ENCODE measurements around the gene GIGYF2. TPM values are rescaled to one million over a fixed set of nuclear protein-coding genes. Genes with fewer than 3 reads are reported as not detected.

GIGYF2 gene
- total RNA-seq, 1 experiment from 2014 or later, result 68.3 TPM

DNA sequence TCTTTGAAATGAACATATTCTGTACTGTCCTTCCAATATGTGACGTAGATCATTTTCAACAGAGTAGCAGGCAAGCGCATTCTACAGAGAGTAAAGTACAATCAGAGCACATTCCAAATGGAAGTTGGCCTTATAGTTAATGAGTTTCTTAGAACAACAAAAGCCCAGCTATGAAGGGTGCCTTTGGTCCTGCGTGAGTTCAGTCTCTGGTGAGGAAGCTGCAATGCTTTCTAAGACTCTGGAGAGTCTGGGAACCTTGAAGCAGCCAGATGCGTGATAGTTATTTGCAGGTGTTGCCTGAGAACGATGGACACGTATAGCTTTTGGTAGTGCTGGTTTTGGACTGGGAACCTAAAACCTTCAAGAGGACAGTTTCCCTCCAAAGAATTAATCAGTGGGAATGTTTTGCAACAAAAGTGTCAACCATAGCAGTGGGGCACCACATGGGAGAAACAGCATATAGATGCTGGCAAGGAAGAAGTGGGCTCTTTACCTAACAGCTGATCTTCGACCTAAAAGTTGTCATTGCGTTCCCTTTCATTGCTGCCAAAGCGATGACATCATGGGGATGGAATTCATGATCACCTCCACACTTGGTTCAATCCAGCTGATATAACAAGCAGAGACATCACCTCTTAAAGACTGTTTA lies 163.6 kb downstream of the GIGYF2 start:
- in situ Hi-C loops (cut with HindIII; ENCODE audit: low pct_unique_long_range_greater_than_20kb, low sequenced_read_pairs), result no loop called here
- Histone ChIP-seq H3K4me3 (ENCODE audit: low read depth in 2 of 2, low read length in 2 of 2) (no peak overlapping the region), H3K27me3 (ENCODE audit: control insufficient read depth, insufficient read depth, low read length) (no peaks in the 10 kb centered on the region), H3K9me3 (ENCODE audit: control insufficient read depth, insufficient read depth, low read depth, low read length) (no peaks in the 10 kb centered on the region), H3K27ac (ENCODE audit: low read length) (no peak overlapping the region), H3K36me3 (ENCODE audit: control insufficient read depth, insufficient read depth, low read length) (peaks cover 3% of the 10 kb centered on the region), H3K4me1 (ENCODE audit: control insufficient read depth, insufficient read depth, low read length) (no peaks in the 10 kb centered on the region)
- ATAC-seq (no peak), DNase-seq (ENCODE audit: low read depth, low spot score) (no peak)
- no TSS peak for BruUV-seq (replicated peaks)
- intact Hi-C loops (cut with micrococcal nuclease; ENCODE audit: unreplicated experiment), result no loop called here
- ChIA-PET POLR2A (no interaction called here), CTCF (no interaction called here)
- TF ChIP-seq REST (IDR thresholded peaks at IDR 0.05; ENCODE audit: insufficient read depth in 1 of 2, low read depth in 2 of 2, low read length in 1 of 2) (no peak), TCF7L2 (IDR thresholded peaks at IDR 0.05; ENCODE audit: low read depth, low read length) (no peak), POLR2AphosphoS5 (IDR thresholded peaks at IDR 0.05; ENCODE audit: low read depth, low read length) (no peak), SIN3A (IDR thresholded peaks at IDR 0.05; ENCODE audit: borderline replicate concordance, insufficient read depth, low read depth, low read length) (no peak)
- TF ChIP-seq, protein P1, sequence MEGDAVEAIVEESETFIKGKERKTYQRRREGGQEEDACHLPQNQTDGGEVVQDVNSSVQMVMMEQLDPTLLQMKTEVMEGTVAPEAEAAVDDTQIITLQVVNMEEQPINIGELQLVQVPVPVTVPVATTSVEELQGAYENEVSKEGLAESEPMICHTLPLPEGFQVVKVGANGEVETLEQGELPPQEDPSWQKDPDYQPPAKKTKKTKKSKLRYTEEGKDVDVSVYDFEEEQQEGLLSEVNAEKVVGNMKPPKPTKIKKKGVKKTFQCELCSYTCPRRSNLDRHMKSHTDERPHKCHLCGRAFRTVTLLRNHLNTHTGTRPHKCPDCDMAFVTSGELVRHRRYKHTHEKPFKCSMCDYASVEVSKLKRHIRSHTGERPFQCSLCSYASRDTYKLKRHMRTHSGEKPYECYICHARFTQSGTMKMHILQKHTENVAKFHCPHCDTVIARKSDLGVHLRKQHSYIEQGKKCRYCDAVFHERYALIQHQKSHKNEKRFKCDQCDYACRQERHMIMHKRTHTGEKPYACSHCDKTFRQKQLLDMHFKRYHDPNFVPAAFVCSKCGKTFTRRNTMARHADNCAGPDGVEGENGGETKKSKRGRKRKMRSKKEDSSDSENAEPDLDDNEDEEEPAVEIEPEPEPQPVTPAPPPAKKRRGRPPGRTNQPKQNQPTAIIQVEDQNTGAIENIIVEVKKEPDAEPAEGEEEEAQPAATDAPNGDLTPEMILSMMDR (IDR thresholded peaks at IDR 0.05), result no peak

DNA sequence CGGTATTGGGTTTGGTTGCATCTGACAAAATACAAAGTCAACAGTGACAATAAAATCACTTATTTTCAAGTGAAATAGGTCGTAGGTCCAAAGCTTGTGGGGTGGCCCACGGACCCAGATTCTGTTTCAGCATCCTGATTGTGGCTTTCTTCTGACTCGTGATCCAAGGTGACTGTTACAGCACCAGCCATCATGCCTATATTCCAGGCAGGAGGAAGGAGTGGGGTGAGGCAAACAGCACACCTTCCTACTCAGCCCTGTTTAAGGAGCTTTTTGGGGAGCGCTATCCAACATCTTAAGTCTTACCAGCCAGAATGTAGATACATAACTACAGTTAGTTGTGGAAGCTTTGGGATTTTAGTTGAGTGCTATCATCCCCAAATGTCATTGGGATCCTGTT lies 164.2 kb downstream of the GIGYF2 start:
- in situ Hi-C loops (cut with HindIII; ENCODE audit: low pct_unique_long_range_greater_than_20kb, low sequenced_read_pairs), result no loop called here
- Histone ChIP-seq H3K9me3 (ENCODE audit: control insufficient read depth, insufficient read depth, low read depth, low read length) (no peaks in the 10 kb centered on the region), H3K36me3 (ENCODE audit: control insufficient read depth, insufficient read depth, low read length) (peaks cover 3% of the 10 kb centered on the region), H3K4me3 (ENCODE audit: low read depth in 2 of 2, low read length in 2 of 2) (no peak overlapping the region), H3K27ac (ENCODE audit: low read length) (no peak overlapping the region), H3K27me3 (ENCODE audit: control insufficient read depth, insufficient read depth, low read length) (no peaks in the 10 kb centered on the region), H3K4me1 (ENCODE audit: control insufficient read depth, insufficient read depth, low read length) (no peaks in the 10 kb centered on the region)
- ChIA-PET CTCF (no interaction called here), POLR2A (no interaction called here)
- TF ChIP-seq REST (IDR thresholded peaks at IDR 0.05; ENCODE audit: insufficient read depth in 1 of 2, low read depth in 2 of 2, low read length in 1 of 2) (no peak), SIN3A (IDR thresholded peaks at IDR 0.05; ENCODE audit: borderline replicate concordance, insufficient read depth, low read depth, low read length) (no peak)
- no peak for DNase-seq (ENCODE audit: low read depth, low spot score)
- no peak for ATAC-seq
- BruUV-seq (replicated peaks), result no TSS peak
- intact Hi-C loops (cut with micrococcal nuclease; ENCODE audit: unreplicated experiment), result no loop called here
